Endometrial microvascular endothelial cells (primary cell): ENCODE data around the gene DIAPH1. TPM values are rescaled to one million over a fixed set of nuclear protein-coding genes. Genes with fewer than 3 reads are reported as not detected.

Source experiments
- in situ Hi-C: cut with HindIII; loops from 2 replicates; pipeline ENCODE4 v1.10.0; 2017; ENCODE audit warnings: low sequenced_read_pairs, low pct_unique_long_range_greater_than_20kb; ENCODE audit errors: inconsistent ontology term
- total RNA-seq: library from RNA; depleted of rRNA; stranded (reverse); fragments of >200 nt; gene quantifications from one replicate; pipeline ENCODE4 v1.2.3, GENCODE V29; 2015; ENCODE audit errors: inconsistent ontology term

The DIAPH1 gene
- total RNA-seq, 1 donor from 2014 or later, result 91.6 TPM

GRCh38 chr5:141493500-141494422 lies 125.0 kb downstream of the DIAPH1 start:
- in situ Hi-C loops, result no loop called here

DNA sequence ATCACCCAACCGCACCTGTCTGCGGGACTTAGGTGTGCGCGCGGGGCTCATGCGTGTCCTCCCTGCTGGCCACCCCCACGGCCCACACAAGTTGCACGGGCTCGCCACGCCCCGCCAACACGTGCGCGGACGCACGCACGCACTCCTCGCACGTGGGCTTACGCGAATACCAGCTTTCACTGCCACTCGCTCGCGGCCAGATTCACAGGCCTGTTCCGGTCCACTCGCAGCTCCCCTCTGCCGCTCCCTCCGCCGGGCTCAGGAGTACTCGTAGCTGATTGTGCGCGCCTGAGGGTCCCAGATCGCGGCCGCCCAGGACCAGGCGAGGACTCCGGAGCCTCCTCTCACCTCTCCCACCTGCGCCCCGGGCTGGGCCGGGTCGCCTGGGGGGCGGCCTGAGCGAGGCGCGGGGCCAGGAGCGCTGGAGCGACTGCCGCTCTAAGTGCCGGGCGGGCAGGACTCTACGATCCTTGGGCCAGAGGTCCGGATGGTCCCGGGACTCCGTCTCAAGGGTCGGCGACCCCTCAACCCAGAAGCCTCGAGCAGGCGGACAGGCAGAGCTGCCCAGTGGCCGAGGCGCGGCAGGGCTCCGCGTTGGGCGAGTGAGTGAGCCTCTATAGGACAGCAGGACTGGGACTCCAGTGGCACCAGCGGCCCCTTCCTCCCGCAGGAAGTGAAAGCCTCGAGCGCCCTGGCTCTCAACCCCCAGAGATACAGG lies 126.5 kb downstream of the DIAPH1 start:
- in situ Hi-C loops, result no loop called here

DNA sequence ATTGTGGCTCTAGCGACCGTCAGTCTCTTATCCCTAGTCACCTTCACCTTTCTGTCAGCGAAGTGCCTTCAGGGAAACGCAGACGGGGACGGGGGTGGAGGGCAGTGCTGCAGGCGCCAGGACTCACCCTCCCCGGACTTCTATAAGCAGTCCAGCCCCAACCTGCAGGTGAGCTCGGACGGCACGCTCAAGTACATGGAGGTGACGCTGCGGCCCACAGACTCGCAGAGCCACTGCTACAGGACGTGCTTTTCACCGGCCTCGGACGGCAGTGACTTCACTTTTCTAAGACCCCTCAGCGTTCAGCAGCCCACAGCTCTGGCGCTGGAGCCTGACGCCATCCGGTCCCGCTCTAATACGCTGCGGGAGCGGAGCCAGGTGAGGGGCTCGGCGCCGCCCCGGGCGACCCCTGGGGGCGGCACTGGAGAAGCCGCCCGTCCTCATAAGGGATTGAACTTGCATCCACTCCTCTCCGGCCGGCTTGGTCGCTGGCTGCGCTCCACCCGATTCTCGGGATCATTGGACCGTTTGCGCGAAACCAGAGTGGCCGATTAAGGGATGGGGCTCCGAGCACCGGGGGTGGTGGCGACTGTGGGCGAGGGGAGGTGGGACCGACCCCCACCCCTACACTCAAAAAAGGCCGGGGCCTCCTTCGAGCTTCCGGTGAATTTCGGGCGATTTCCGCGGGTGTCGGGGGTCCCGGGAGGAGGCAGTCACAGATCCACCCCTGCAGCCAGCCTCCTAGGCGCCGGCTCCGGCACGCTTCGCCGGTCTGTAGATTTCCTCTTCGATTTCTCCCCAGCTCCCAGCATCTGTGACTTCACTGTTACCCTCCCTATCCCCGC lies 127.3 kb downstream of the DIAPH1 start:
- in situ Hi-C loops, result no loop called here

DNA sequence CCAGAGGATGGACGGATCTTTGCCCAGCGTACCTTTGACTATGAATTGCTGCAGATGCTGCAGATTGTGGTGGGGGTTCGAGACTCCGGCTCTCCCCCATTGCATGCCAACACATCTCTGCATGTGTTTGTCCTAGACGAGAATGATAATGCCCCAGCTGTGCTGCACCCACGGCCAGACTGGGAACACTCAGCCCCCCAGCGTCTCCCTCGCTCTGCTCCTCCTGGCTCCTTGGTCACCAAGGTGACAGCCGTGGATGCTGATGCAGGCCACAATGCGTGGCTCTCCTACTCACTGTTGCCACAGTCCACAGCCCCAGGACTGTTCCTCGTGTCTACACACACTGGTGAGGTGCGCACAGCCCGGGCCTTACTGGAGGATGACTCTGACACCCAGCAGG lies 128.0 kb downstream of the DIAPH1 start:
- in situ Hi-C loops, result no loop called here

GRCh38 chr5:141490271-141490670 lies 128.5 kb downstream of the DIAPH1 start:
- in situ Hi-C loops, result no loop called here

DNA sequence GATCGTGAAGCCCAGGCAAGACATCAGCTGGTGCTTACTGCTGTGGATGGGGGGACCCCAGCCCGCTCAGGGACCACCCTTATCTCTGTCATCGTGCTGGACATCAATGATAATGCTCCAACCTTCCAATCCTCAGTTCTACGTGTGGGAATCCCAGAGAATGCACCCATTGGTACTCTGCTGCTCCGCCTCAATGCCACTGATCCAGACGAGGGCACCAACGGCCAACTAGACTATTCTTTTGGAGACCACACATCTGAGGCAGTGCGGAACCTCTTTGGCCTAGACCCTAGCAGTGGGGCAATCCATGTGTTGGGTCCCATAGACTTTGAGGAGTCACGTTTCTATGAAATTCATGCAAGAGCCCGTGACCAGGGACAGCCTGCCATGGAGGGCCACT lies 129.0 kb downstream of the DIAPH1 start:
- in situ Hi-C loops, result no loop called here

DNA sequence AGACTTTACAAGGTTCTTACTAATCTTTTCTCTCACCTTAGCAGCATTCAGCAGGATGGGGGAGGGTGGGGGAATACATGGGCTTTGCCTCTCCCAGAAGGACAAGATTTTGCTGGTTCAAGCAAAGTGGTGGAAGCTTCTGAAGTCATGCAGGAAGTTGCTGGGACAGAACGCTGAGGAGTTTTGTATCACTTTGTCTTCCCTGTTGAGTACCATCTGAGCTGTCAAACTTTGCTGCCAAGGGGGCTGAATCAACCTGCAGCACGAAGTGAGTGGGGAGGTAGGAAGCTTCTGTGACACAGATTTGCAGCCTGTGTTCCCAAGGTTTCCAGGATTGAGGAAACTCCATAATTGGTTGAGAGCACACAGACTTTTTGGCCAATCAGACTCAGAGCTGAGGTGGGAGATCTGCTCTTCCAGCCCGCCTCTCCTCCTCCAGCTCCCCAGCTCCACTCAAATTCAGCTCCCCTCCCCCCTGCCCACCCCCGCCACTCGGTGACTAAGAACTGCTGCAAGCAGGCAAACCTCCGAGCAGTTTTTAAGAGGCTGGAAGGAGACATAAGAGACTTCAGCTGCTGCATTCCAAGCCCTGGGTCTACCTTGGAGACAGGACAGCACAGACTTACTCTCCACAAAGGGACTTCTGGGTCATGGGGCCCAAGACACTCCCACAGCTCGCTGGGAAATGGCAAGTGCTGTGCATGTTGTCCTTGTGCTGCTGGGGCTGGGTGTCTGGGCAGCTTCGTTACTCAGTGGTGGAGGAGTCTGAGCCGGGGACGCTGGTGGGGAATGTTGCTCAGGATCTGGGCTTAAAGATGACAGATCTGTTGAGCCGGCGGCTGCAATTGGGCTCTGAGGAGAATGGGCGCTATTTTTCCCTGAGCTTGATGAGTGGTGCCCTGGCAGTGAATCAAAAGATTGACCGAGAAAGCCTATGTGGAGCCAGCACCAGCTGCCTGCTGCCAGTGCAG lies 129.9 kb downstream of the DIAPH1 start, which contains the start of gene PCDHGC5:
TSS of gene PCDHGC5 (plus strand) at position 491 of the 971 bp plus-strand sequence. CDS start at position 651, 160 bp downstream.
- in situ Hi-C loops, result no loop called here

DNA sequence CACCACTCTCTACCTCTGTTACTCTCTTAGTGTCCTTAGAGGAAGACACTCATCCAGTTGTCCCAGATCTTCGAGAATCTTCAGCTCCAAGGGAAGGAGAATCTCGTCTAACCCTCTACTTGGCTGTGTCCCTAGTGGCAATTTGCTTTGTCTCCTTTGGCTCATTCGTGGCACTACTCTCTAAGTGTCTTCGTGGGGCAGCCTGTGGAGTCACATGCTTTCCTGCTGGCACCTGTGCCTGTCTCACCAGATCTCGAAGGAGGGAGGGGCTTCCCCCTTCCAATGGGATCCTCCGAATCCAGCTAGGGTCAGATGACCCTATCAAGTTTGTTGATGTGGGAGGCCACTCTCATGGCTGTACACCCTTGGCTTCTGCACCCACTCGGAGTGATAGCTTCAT lies 131.7 kb downstream of the DIAPH1 start:
- in situ Hi-C loops, result no loop called here

GRCh38 chr5:141486091-141486490 lies 132.7 kb downstream of the DIAPH1 start:
- in situ Hi-C loops, result no loop called here

- in situ Hi-C loops, result no loop called here
These were observed 133.3 kb downstream of the DIAPH1 start for GRCh38 chr5:141485321-141486055.

DNA sequence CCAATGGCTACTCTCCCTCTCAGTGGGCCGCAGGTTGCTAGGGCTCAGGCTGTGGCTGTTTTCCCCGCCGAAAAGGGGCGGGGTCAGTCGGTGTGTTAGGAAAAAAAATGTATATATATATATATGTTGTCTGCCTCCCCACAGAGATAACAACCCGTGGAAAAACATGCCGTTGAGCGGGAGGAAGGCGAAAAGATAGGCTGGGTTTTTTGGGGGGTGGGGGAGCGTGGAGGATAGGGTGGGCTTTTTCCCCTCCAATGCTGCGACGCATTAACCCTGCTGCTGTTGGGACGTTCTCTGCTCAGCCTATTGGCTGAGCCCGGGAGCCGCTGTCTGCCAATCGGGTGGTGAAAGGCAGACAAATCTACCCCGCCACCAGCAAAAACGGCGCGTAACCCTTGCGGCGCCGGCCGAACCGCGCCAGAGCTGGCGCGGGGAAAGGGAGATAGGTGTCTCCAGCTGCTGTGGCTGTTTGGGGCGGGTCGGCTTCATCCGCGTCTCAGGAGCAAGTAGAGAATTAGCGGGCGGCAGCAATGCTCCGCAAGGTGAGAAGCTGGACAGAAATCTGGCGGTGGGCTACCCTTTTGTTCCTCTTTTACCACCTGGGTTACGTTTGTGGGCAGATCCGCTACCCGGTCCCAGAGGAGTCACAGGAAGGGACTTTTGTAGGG lies 134.0 kb downstream of the DIAPH1 start, which contains the start of gene PCDHGC4:
TSS of gene PCDHGC4 (plus strand) at position 390 of the 671 bp plus-strand sequence. CDS start at position 534, 144 bp downstream.
- in situ Hi-C loops, result no loop called here

- in situ Hi-C loops, result no loop called here
These were observed 134.5 kb downstream of the DIAPH1 start for GRCh38 chr5:141484310-141484640.

- in situ Hi-C loops, result no loop called here
These were observed 134.9 kb downstream of the DIAPH1 start for GRCh38 chr5:141483902-141484301.

- in situ Hi-C loops, result no loop called here
These were observed 139.0 kb downstream of the DIAPH1 start for GRCh38 chr5:141479776-141480175.

- in situ Hi-C loops, result no loop called here
These were observed 140.4 kb downstream of the DIAPH1 start for GRCh38 chr5:141478321-141478945.

DNA sequence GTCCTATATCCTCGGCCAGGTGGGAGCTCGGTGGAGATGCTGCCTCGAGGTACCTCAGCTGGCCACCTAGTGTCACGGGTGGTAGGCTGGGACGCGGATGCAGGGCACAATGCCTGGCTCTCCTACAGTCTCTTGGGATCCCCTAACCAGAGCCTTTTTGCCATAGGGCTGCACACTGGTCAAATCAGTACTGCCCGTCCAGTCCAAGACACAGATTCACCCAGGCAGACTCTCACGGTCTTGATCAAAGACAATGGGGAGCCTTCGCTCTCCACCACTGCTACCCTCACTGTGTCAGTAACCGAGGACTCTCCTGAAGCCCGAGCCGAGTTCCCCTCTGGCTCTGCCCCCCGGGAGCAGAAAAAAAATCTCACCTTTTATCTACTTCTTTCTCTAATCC lies 141.0 kb downstream of the DIAPH1 start:
- in situ Hi-C loops, result no loop called here
